Transverse colon (tissue), 3 donors: ENCODE measurements around the gene RALBP1.

ENCODE experiments used
- POLR2A ChIP-seq: fragments of 450-650 bp; IDR thresholded peaks from one replicate; pipeline ENCODE4 v1.6.1; 2016; ENCODE audit warnings: antibody characterized with exemption, mild to moderate bottlenecking, moderate library complexity
- TF ChIP-seq, protein P1 (sequence below), 5 experiments: fragments of 200-600 bp in 3 of 5; fragments of 450-650 bp in 2 of 5; sonication (generic) in 3 of 5; IDR thresholded peaks; 1 replicate in 2 of 5; 2 replicates in 3 of 5; pipeline ENCODE4 v1.5.1; 2016 to 2017; ENCODE audit warnings: antibody characterized with exemption in 5 of 5, inconsistent platforms in 3 of 5, mild to moderate bottlenecking in 2 of 5, moderate library complexity in 1 of 5

DNA sequence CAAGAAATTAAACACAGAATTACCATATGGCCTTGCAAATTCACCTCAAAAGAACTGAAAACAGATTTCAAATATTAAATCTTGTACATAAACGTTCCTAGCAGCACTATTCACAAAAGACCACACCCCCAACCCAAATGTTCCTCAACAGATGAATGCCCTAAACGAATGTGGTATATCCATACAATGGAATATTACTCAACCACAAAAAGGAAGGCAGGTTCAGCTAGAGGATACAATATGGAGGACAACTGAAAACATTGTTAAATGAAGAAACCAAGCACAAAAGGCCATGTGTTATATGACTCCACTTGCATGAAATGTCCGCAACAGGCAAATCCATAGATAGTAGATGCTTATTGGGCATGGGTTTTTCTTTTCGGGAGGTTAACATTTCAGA lies 77.3 kb downstream of the RALBP1 start:
- TF ChIP-seq, protein P1, sequence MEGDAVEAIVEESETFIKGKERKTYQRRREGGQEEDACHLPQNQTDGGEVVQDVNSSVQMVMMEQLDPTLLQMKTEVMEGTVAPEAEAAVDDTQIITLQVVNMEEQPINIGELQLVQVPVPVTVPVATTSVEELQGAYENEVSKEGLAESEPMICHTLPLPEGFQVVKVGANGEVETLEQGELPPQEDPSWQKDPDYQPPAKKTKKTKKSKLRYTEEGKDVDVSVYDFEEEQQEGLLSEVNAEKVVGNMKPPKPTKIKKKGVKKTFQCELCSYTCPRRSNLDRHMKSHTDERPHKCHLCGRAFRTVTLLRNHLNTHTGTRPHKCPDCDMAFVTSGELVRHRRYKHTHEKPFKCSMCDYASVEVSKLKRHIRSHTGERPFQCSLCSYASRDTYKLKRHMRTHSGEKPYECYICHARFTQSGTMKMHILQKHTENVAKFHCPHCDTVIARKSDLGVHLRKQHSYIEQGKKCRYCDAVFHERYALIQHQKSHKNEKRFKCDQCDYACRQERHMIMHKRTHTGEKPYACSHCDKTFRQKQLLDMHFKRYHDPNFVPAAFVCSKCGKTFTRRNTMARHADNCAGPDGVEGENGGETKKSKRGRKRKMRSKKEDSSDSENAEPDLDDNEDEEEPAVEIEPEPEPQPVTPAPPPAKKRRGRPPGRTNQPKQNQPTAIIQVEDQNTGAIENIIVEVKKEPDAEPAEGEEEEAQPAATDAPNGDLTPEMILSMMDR (IDR thresholded peaks at IDR 0.05): no peak
- TF ChIP-seq POLR2A: no peak
